Lung (tissue), 12 donors: ENCODE measurements around the gene PDE9A. TPM values are rescaled to one million over a fixed set of nuclear protein-coding genes. Genes with fewer than 3 reads are reported as not detected.

ENCODE experiments used
- ATAC-seq: fragments of 200-7000 bp; cut with Tn5 transposase; one replicate; pipeline ENCODE4 v1.9.1; 2020; ENCODE audit warnings: moderate number of reproducible peaks; ENCODE audit not compliant: insufficient read depth, low FRiP score
- DNase-seq, 3 donors: peaks; one replicate each; pipeline ENCODE4 v3.0.0-alpha.2; 2013 to 2017
- H3K27ac ChIP-seq, 2 donors: one replicate each; pipeline ENCODE4 v1.5.1; 2013; ENCODE audit warnings: mild to moderate bottlenecking in 2 of 2, moderate library complexity in 2 of 2, control low read depth in 1 of 2, inconsistent platforms in 1 of 2, low read depth in 1 of 2, low read length in 1 of 2
- H3K27me3 ChIP-seq, 3 donors: one replicate each; pipeline ENCODE4 v1.5.1; 2013; ENCODE audit warnings: low read length in 2 of 3; ENCODE audit not compliant: control insufficient read depth in 3 of 3, insufficient read depth in 3 of 3
- H3K36me3 ChIP-seq, 4 donors: one replicate each; pipeline ENCODE4 v1.5.1; 2013; ENCODE audit warnings: low read length in 4 of 4, mild to moderate bottlenecking in 1 of 4, moderate library complexity in 1 of 4; ENCODE audit not compliant: control insufficient read depth in 4 of 4, insufficient read depth in 4 of 4
- H3K4me1 ChIP-seq, 5 donors: one replicate each; pipeline ENCODE4 v1.5.1; 2013; ENCODE audit warnings: low read length in 5 of 5, mild to moderate bottlenecking in 2 of 5, moderate library complexity in 1 of 5; ENCODE audit not compliant: control insufficient read depth in 5 of 5, insufficient read depth in 5 of 5
- H3K4me3 ChIP-seq: one replicate; pipeline ENCODE4 v1.5.1; 2013; ENCODE audit warnings: mild to moderate bottlenecking, control low read depth, moderate library complexity
- H3K9ac ChIP-seq, 2 donors: one replicate each; pipeline ENCODE4 v1.5.1; 2013; ENCODE audit warnings: low read length in 2 of 2, control low read depth in 1 of 2; ENCODE audit not compliant: insufficient read depth in 1 of 2
- H3K9me3 ChIP-seq, 4 donors: one replicate each; pipeline ENCODE4 v1.5.1; 2013; ENCODE audit warnings: low read length in 3 of 4, mild to moderate bottlenecking in 1 of 4, moderate library complexity in 1 of 4; ENCODE audit not compliant: control insufficient read depth in 4 of 4, insufficient read depth in 3 of 4
- CTCF ChIP-seq: IDR thresholded peaks from 2 replicates; pipeline ENCODE4 v1.5.1; 2012; ENCODE audit warnings: mild to moderate bottlenecking; ENCODE audit errors: control extremely low read depth, extremely low read depth
- whole genome bisulfite sequencing, 2 donors: extraction: QIAGEN DNeasy Blood & Tissue Kit; methylation state at CpG; one replicate each; pipeline ENCODE4 v1.1.7; 2013; 5-methylcytosine and 5-hydroxymethylcytosine counted together
- polyA plus RNA-seq, 2 donors: library from polyadenylated mRNA; stranded (reverse); fragments of 200-250 nt; gene quantifications; one replicate each; pipeline ENCODE4 v1.2.1, GENCODE V29; 2013
- total RNA-seq, 2 donors: library from RNA; depleted of rRNA in 1 of 2; stranded (reverse); fragments of >200 nt in 1 of 2; gene quantifications; one replicate each; pipeline ENCODE4 v1.2.1, GENCODE V29; 2014 to 2021
- donor health status: control.
- donor health status: control.
- donor health status: Bipolar disorder and iron deficiency.
- donor health status: healthy.
- donor health status: DM: yes; HTN: yes; CAD: no.

The PDE9A gene
- total and polyA plus RNA-seq, 4 donors, result 5.3 to 17.0 (median 6.9) TPM

GRCh38 chr21:42786884-42787283, 133.5 kb downstream of the PDE9A start:
- no peaks in the 10 kb centered on the region for H3K9me3 ChIP-seq
- WGBS, 2 donors, result 72 to 92% methylated on average over 5 of the region's 5 CpGs
- no peak overlapping the region for H3K9ac ChIP-seq
- H3K4me1 ChIP-seq, result peaks cover 0 to 7% (median 0%) of the 10 kb centered on the region in 5 donors
- H3K27me3 ChIP-seq, result peaks cover 0 to 3% (median 3%) of the 10 kb centered on the region in 3 donors
- TF ChIP-seq CTCF, result no peak
- no peaks in the 10 kb centered on the region for H3K36me3 ChIP-seq
- no peak for ATAC-seq
- no peak for DNase-seq
- H3K27ac ChIP-seq, result no peak overlapping the region
- no peak overlapping the region for H3K4me3 ChIP-seq

- WGBS, 2 donors, result 96 to 98% methylated on average over 4 of the region's 4 CpGs
- no peak for TF ChIP-seq CTCF
Observed at GRCh38 chr21:42787613-42788012, 134.2 kb downstream of the PDE9A start.

GRCh38 chr21:42790520-42791065, 137.2 kb downstream of the PDE9A start:
- TF ChIP-seq CTCF, result no peak
- H3K4me3 ChIP-seq, result no peak overlapping the region
- no peak overlapping the region for H3K9ac ChIP-seq
- 83 to 87% methylated on average over 8 of the region's 8 CpGs for WGBS, 2 donors
- H3K27ac ChIP-seq, result no peak overlapping the region
- ATAC-seq (no peak), DNase-seq (no peak)
- no peaks in the 10 kb centered on the region for H3K4me1 ChIP-seq
- no peaks in the 10 kb centered on the region for H3K9me3 ChIP-seq
- no peaks in the 10 kb centered on the region for H3K36me3 ChIP-seq
- H3K27me3 ChIP-seq, result no peaks in the 10 kb centered on the region

More at GRCh38 chr21:42787613-42788012, 134.2 kb downstream of the PDE9A start:
- DNase-seq (no peak), ATAC-seq (no peak)
- Histone ChIP-seq H3K27ac (no peak overlapping the region), H3K9me3 (no peaks in the 10 kb centered on the region), H3K4me1 (peaks cover 0 to 7% (median 0%) of the 10 kb centered on the region in 5 donors), H3K9ac (no peak overlapping the region), H3K4me3 (no peak overlapping the region), H3K27me3 (peaks cover 0 to 2% (median 0%) of the 10 kb centered on the region in 3 donors), H3K36me3 (no peaks in the 10 kb centered on the region)

- Histone ChIP-seq H3K4me3 (no peak overlapping the region), H3K9ac (no peak overlapping the region), H3K36me3 (no peaks in the 10 kb centered on the region), H3K27me3 (no peaks in the 10 kb centered on the region), H3K27ac (no peak overlapping the region), H3K4me1 (peaks cover 0 to 4% (median 0%) of the 10 kb centered on the region in 5 donors), H3K9me3 (no peaks in the 10 kb centered on the region)
- no peak for TF ChIP-seq CTCF
- WGBS, 2 donors, result 82 to 91% methylated on average over 7 of the region's 7 CpGs
- no peak for DNase-seq
- ATAC-seq, result no peak
Observed at GRCh38 chr21:42793774-42794173, 140.4 kb downstream of the PDE9A start.
